BLaER1 treated with 17β-estradiol and CSF1 and Interleukin-3, amounts not matched to agents 10 nM and 100 nM (cell line): ENCODE data around the gene ANO2.
A peak's percentile ranks its signal among the peaks of the same experiment; 100 is the strongest.

Experiments used
- H3K27ac ChIP-seq, 11 experiments: shearing (Covaris generic); formaldehyde crosslinking; 2 replicates each; pipeline ENCODE4 v1.8.1; 2022
- H3K27me3 ChIP-seq, 11 experiments: shearing (Covaris generic); formaldehyde crosslinking; 2 replicates each; pipeline ENCODE4 v1.8.1; 2022
- H3K36me3 ChIP-seq, 11 experiments: shearing (Covaris generic); formaldehyde crosslinking; 2 replicates each; pipeline ENCODE4 v1.8.1; 2022
- H3K4me1 ChIP-seq, 10 experiments: shearing (Covaris generic); formaldehyde crosslinking; 2 replicates each; pipeline ENCODE4 v1.8.1; 2022
- H3K4me2 ChIP-seq, 11 experiments: shearing (Covaris generic); formaldehyde crosslinking; 2 replicates each; pipeline ENCODE4 v1.8.1; 2022
- H3K4me3 ChIP-seq, 10 experiments: shearing (Covaris generic); formaldehyde crosslinking; 2 replicates each; pipeline ENCODE4 v1.8.1; 2022
- H3K9ac ChIP-seq, 11 experiments: shearing (Covaris generic); formaldehyde crosslinking; 2 replicates each; pipeline ENCODE4 v1.8.1; 2022
- H3K9me3 ChIP-seq, 11 experiments: shearing (Covaris generic); formaldehyde crosslinking; replicated peaks in 1 of 11; 2 replicates each; pipeline ENCODE4 v1.8.1; 2022
- H4K20me1 ChIP-seq, 11 experiments: shearing (Covaris generic); formaldehyde crosslinking; 2 replicates each; pipeline ENCODE4 v1.8.1; 2022
- Cebpa-rat ChIP-seq, 11 experiments: shearing (Covaris generic); IDR thresholded peaks; 2 replicates each; pipeline ENCODE4 v1.8.1; 2022

Gene ANO2

GRCh38 chr12:5582018-5582417 is 363.0 kb downstream of the ANO2 start:
- TF ChIP-seq Cebpa-rat (IDR thresholded peaks at IDR 0.05): no peak
- H3K4me1 ChIP-seq: peaks cover 0 to 21% (median 9%) of the 10 kb centered on the region in 10 experiments; a peak in 14 of 20 replicates
- H3K9me3 ChIP-seq: no peaks in the 10 kb centered on the region

GRCh38 chr12:5581616-5582015 is 363.4 kb downstream of the ANO2 start:
- no peak for TF ChIP-seq Cebpa-rat (IDR thresholded peaks at IDR 0.05)
- no peak overlapping the region for H3K9ac ChIP-seq
- H3K27me3 ChIP-seq: no peaks in the 10 kb centered on the region
- H3K36me3 ChIP-seq: no peaks in the 10 kb centered on the region
- no peak overlapping the region for H3K27ac ChIP-seq
- H3K9me3 ChIP-seq: no peaks in the 10 kb centered on the region
- no peak overlapping the region; a peak in 1 of 22 replicates for H3K4me2 ChIP-seq
- no peak overlapping the region for H3K4me3 ChIP-seq
- H4K20me1 ChIP-seq: no peaks in the 10 kb centered on the region
- H3K4me1 ChIP-seq: peaks cover 0 to 23% (median 13%) of the 10 kb centered on the region in 10 experiments; a peak in 14 of 20 replicates

More at GRCh38 chr12:5582018-5582417, 363.0 kb downstream of the ANO2 start:
- no peak overlapping the region for H3K4me2 ChIP-seq
- H3K27me3 ChIP-seq: no peaks in the 10 kb centered on the region
- H3K9ac ChIP-seq: no peak overlapping the region
- no peaks in the 10 kb centered on the region for H4K20me1 ChIP-seq
- no peak overlapping the region for H3K27ac ChIP-seq
- H3K4me3 ChIP-seq: no peak overlapping the region
- no peaks in the 10 kb centered on the region for H3K36me3 ChIP-seq

- no peak overlapping the region for H3K9ac ChIP-seq
- H4K20me1 ChIP-seq: no peaks in the 10 kb centered on the region
- H3K36me3 ChIP-seq: no peaks in the 10 kb centered on the region
- no peak overlapping the region for H3K4me3 ChIP-seq
- TF ChIP-seq Cebpa-rat (IDR thresholded peaks at IDR 0.05): no peak
- no peaks in the 10 kb centered on the region for H3K9me3 ChIP-seq
- no peak overlapping the region for H3K27ac ChIP-seq
- H3K4me2 ChIP-seq: peak overlapping the region in 1 of 11 experiments; percentile 4; a peak in 3 of 22 replicates
- no peaks in the 10 kb centered on the region for H3K27me3 ChIP-seq
- H3K4me1 ChIP-seq: peaks cover 0 to 23% (median 13%) of the 10 kb centered on the region in 10 experiments; a peak in 14 of 20 replicates
Measured at GRCh38 chr12:5581019-5581418, 364.0 kb downstream of the ANO2 start.

GRCh38 chr12:5578775-5579174 is 366.3 kb downstream of the ANO2 start:
- H3K9ac ChIP-seq: no peak overlapping the region
- no peaks in the 10 kb centered on the region for H3K9me3 ChIP-seq
- no peak for TF ChIP-seq Cebpa-rat (IDR thresholded peaks at IDR 0.05)
- no peak overlapping the region for H3K27ac ChIP-seq
- no peaks in the 10 kb centered on the region; a peak in 1 of 22 replicates for H4K20me1 ChIP-seq
- no peaks in the 10 kb centered on the region for H3K36me3 ChIP-seq
- H3K27me3 ChIP-seq: no peaks in the 10 kb centered on the region
- H3K4me1 ChIP-seq: peaks cover 0 to 23% (median 13%) of the 10 kb centered on the region in 10 experiments; a peak in 14 of 20 replicates
- no peak overlapping the region for H3K4me3 ChIP-seq
- H3K4me2 ChIP-seq: no peak overlapping the region

GRCh38 chr12:5577741-5578140 is 367.3 kb downstream of the ANO2 start:
- TF ChIP-seq Cebpa-rat (IDR thresholded peaks at IDR 0.05): no peak
- Histone ChIP-seq H3K27ac (no peak overlapping the region), H3K9me3 (no peaks in the 10 kb centered on the region), H4K20me1 (no peaks in the 10 kb centered on the region; a peak in 1 of 22 replicates), H3K4me2 (peak overlapping the region in 7 of 11 experiments; percentile 58 to 77 (median 67); a peak in 13 of 22 replicates), H3K27me3 (no peaks in the 10 kb centered on the region), H3K9ac (no peak overlapping the region), H3K36me3 (no peaks in the 10 kb centered on the region), H3K4me3 (no peak overlapping the region), H3K4me1 (peaks cover 0 to 23% (median 13%) of the 10 kb centered on the region in 10 experiments; a peak in 14 of 20 replicates)

- Histone ChIP-seq H3K27ac (no peak overlapping the region), H3K4me3 (no peak overlapping the region), H3K9ac (no peak overlapping the region), H3K4me2 (peak overlapping the region in 8 of 11 experiments; percentile 36 to 77 (median 66); a peak in 16 of 22 replicates), H3K27me3 (no peaks in the 10 kb centered on the region), H3K9me3 (no peaks in the 10 kb centered on the region), H3K4me1 (peaks cover 0 to 23% (median 13%) of the 10 kb centered on the region in 10 experiments; a peak in 14 of 20 replicates), H3K36me3 (no peaks in the 10 kb centered on the region), H4K20me1 (no peaks in the 10 kb centered on the region; a peak in 1 of 22 replicates)
- no peak for TF ChIP-seq Cebpa-rat (IDR thresholded peaks at IDR 0.05)
Measured at GRCh38 chr12:5577211-5577612, 367.8 kb downstream of the ANO2 start.

GRCh38 chr12:5575987-5576386 is 369.1 kb downstream of the ANO2 start:
- no peak overlapping the region for H3K27ac ChIP-seq
- no peaks in the 10 kb centered on the region; a peak in 1 of 22 replicates for H4K20me1 ChIP-seq
- H3K4me2 ChIP-seq: no peak overlapping the region
- no peak overlapping the region for H3K4me3 ChIP-seq
- no peak overlapping the region for H3K9ac ChIP-seq
- H3K4me1 ChIP-seq: peaks cover 0 to 20% (median 13%) of the 10 kb centered on the region in 10 experiments; a peak in 14 of 20 replicates
- H3K36me3 ChIP-seq: no peaks in the 10 kb centered on the region
- H3K9me3 ChIP-seq: no peaks in the 10 kb centered on the region
- TF ChIP-seq Cebpa-rat (IDR thresholded peaks at IDR 0.05): no peak
- H3K27me3 ChIP-seq: no peaks in the 10 kb centered on the region

GRCh38 chr12:5575232-5575631 is 369.8 kb downstream of the ANO2 start:
- H3K36me3 ChIP-seq: no peaks in the 10 kb centered on the region
- no peaks in the 10 kb centered on the region; a peak in 1 of 22 replicates for H4K20me1 ChIP-seq
- H3K27me3 ChIP-seq: no peaks in the 10 kb centered on the region
- peaks cover 0 to 18% (median 13%) of the 10 kb centered on the region in 10 experiments; a peak in 14 of 20 replicates for H3K4me1 ChIP-seq
- H3K27ac ChIP-seq: no peak overlapping the region
- no peak for TF ChIP-seq Cebpa-rat (IDR thresholded peaks at IDR 0.05)
- H3K9me3 ChIP-seq: no peaks in the 10 kb centered on the region
- no peak overlapping the region for H3K4me3 ChIP-seq
- H3K9ac ChIP-seq: no peak overlapping the region
- H3K4me2 ChIP-seq: no peak overlapping the region

- no peak for TF ChIP-seq Cebpa-rat (IDR thresholded peaks at IDR 0.05)
Measured at GRCh38 chr12:5573390-5573789, 371.7 kb downstream of the ANO2 start.

GRCh38 chr12:5571115-5571514 is 373.9 kb downstream of the ANO2 start:
- no peak overlapping the region for H3K27ac ChIP-seq
- H3K4me1 ChIP-seq: peaks cover 0 to 15% (median 8%) of the 10 kb centered on the region in 10 experiments; a peak in 10 of 20 replicates

More at GRCh38 chr12:5573390-5573789, 371.7 kb downstream of the ANO2 start:
- Histone ChIP-seq H3K9ac (no peak overlapping the region), H3K4me3 (no peak overlapping the region), H3K4me1 (peaks cover 0 to 18% (median 13%) of the 10 kb centered on the region in 10 experiments; a peak in 14 of 20 replicates), H3K4me2 (no peak overlapping the region), H3K9me3 (no peaks in the 10 kb centered on the region), H3K27ac (no peak overlapping the region), H4K20me1 (no peaks in the 10 kb centered on the region; a peak in 1 of 22 replicates), H3K27me3 (no peaks in the 10 kb centered on the region), H3K36me3 (no peaks in the 10 kb centered on the region)

More at GRCh38 chr12:5571115-5571514, 373.9 kb downstream of the ANO2 start:
- no peaks in the 10 kb centered on the region for H3K9me3 ChIP-seq
- no peaks in the 10 kb centered on the region for H3K27me3 ChIP-seq
- no peak overlapping the region for H3K9ac ChIP-seq
- H4K20me1 ChIP-seq: no peaks in the 10 kb centered on the region; a peak in 1 of 22 replicates
- no peak overlapping the region for H3K4me2 ChIP-seq
- TF ChIP-seq Cebpa-rat (IDR thresholded peaks at IDR 0.05): no peak
- no peaks in the 10 kb centered on the region for H3K36me3 ChIP-seq
- no peak overlapping the region for H3K4me3 ChIP-seq
